GM19463 (cell line): ENCODE data around the gene WDR18.
A peak's percentile ranks its signal among the peaks of the same experiment; 100 is the strongest.

Experiments used
- ATAC-seq: cut with Tn5 transposase; IDR thresholded peaks from one replicate; pipeline ENCODE4 v1.9.1; 2021; ENCODE audit warnings: mild to moderate bottlenecking, moderate library complexity; ENCODE audit not compliant: unreplicated experiment

The WDR18 gene

GRCh38 chr19:964116-964520 is 20.0 kb upstream of the WDR18 start:
- ATAC-seq, result no peak

GRCh38 chr19:964761-965694 is 19.1 kb upstream of the WDR18 start:
- ATAC-seq, result no peak

GRCh38 chr19:966485-967088 is 17.6 kb upstream of the WDR18 start:
- no peak for ATAC-seq

GRCh38 chr19:970695-971094 is 13.4 kb upstream of the WDR18 start:
- ATAC-seq, result no peak

- no peak for ATAC-seq
Measured at GRCh38 chr19:971795-972194, 12.3 kb upstream of the WDR18 start.

GRCh38 chr19:972281-972680 is 11.9 kb upstream of the WDR18 start:
- ATAC-seq, result no peak

GRCh38 chr19:973726-974563 is 10.2 kb upstream of the WDR18 start:
- no peak for ATAC-seq

- ATAC-seq, result no peak
Measured at GRCh38 chr19:974564-975257, 9.4 kb upstream of the WDR18 start.

GRCh38 chr19:976476-976875 is 7.7 kb upstream of the WDR18 start:
- ATAC-seq, result no peak

GRCh38 chr19:977058-977464 is 7.1 kb upstream of the WDR18 start:
- ATAC-seq, result no peak

- no peak for ATAC-seq
Measured at GRCh38 chr19:979318-979741, 4.8 kb upstream of the WDR18 start.

GRCh38 chr19:980133-980998 is 3.8 kb upstream of the WDR18 start:
- ATAC-seq, result no peak

GRCh38 chr19:982567-983170 is 1.5 kb upstream of the WDR18 start:
- ATAC-seq, result peak; percentile 46

- ATAC-seq, result no peak
Measured at GRCh38 chr19:986083-986482, 1.9 kb downstream of the WDR18 start.

GRCh38 chr19:988081-988480 is 3.9 kb downstream of the WDR18 start:
- no peak for ATAC-seq

- no peak for ATAC-seq
Measured at GRCh38 chr19:988510-988909, 4.4 kb downstream of the WDR18 start.

GRCh38 chr19:989381-990081 is 5.4 kb downstream of the WDR18 start:
- no peak for ATAC-seq

GRCh38 chr19:990119-990571 is 6.0 kb downstream of the WDR18 start:
- ATAC-seq, result no peak

GRCh38 chr19:990746-991145 is 6.6 kb downstream of the WDR18 start:
- no peak for ATAC-seq
